Right forelimb (tissue), 1 donor: Measurements from ENCODE around the gene NIT1.

Experiments used
- DNase-seq: peaks from one replicate; pipeline ENCODE4 v3.0.0-alpha.2; 2018

NIT1 gene

GRCh38 chr1:161117759-161118581 is at the start of gene NIT1, which contains the start of gene PFDN2:
Gene NIT1, plus strand, starts transcription at chr1:161118105. Its CDS starts 72 bp downstream, at chr1:161118177.
Gene PFDN2, minus strand, starts transcription at chr1:161118037. Its CDS starts 11 bp downstream, at chr1:161118026.
- DNase-seq: peak; percentile 94

- no peak for DNase-seq
Observed at GRCh38 chr1:161068306-161069234, 49.3 kb upstream of the NIT1 start.

- no peak for DNase-seq
Observed at GRCh38 chr1:161069241-161069640, 48.7 kb upstream of the NIT1 start.

- no peak for DNase-seq
Observed at GRCh38 chr1:161069731-161070270, 48.1 kb upstream of the NIT1 start, which contains the start of gene ARHGAP30. Gene ARHGAP30, minus strand, starts transcription at chr1:161069891. Its CDS starts 267 bp downstream, at chr1:161069624.

GRCh38 chr1:161070761-161071160 is 47.1 kb upstream of the NIT1 start:
- DNase-seq: no peak

GRCh38 chr1:161071886-161072371 is 46.0 kb upstream of the NIT1 start:
- DNase-seq: no peak

GRCh38 chr1:161072751-161073449 is 45.0 kb upstream of the NIT1 start:
- DNase-seq: no peak

- DNase-seq: no peak
Observed at GRCh38 chr1:161073474-161074121, 44.3 kb upstream of the NIT1 start.

GRCh38 chr1:161074676-161075368 is 43.1 kb upstream of the NIT1 start:
- no peak for DNase-seq

- peak; percentile 20 for DNase-seq
Observed at GRCh38 chr1:161076410-161076809, 41.5 kb upstream of the NIT1 start.

GRCh38 chr1:161077426-161077825 is 40.5 kb upstream of the NIT1 start:
- no peak for DNase-seq

- no peak for DNase-seq
Observed at GRCh38 chr1:161079436-161080110, 38.3 kb upstream of the NIT1 start.

- no peak for DNase-seq
Observed at GRCh38 chr1:161080441-161081405, 37.2 kb upstream of the NIT1 start.

- no peak for DNase-seq
Observed at GRCh38 chr1:161081519-161081918, 36.4 kb upstream of the NIT1 start.

- no peak for DNase-seq
Observed at GRCh38 chr1:161082483-161082882, 35.4 kb upstream of the NIT1 start.

- no peak for DNase-seq
Observed at GRCh38 chr1:161082996-161083747, 34.7 kb upstream of the NIT1 start.

GRCh38 chr1:161083748-161084596 is 33.9 kb upstream of the NIT1 start:
- DNase-seq: no peak

GRCh38 chr1:161084597-161084988 is 33.3 kb upstream of the NIT1 start:
- DNase-seq: no peak
